ENCODE results near the gene CD81.
"Not testable (repeated sequence)": the region's sequence is repeated elsewhere in the genome, so short reads cannot be mapped to it uniquely, and the experiment has no call there.

The CD81 gene

GRCh38 chr11:2357651-2358050 lies 19.5 kb upstream of the CD81 start:
- DNase-seq (ENCODE audit: low read depth) = not testable (repeated sequence)

- DNase-seq (ENCODE audit: low read depth) = no peak
Measured at GRCh38 chr11:2358754-2359442, 18.2 kb upstream of the CD81 start.

GRCh38 chr11:2359557-2359956 lies 17.6 kb upstream of the CD81 start:
- DNase-seq (ENCODE audit: low read depth) = no peak

GRCh38 chr11:2360081-2360642 lies 16.9 kb upstream of the CD81 start:
- no peak for DNase-seq (ENCODE audit: low read depth)

- no peak for DNase-seq (ENCODE audit: low read depth)
Measured at GRCh38 chr11:2361565-2361964, 15.5 kb upstream of the CD81 start.

GRCh38 chr11:2362414-2362813 lies 14.7 kb upstream of the CD81 start:
- DNase-seq (ENCODE audit: low read depth) = no peak

GRCh38 chr11:2363130-2363529 lies 14.0 kb upstream of the CD81 start:
- no peak for DNase-seq (ENCODE audit: low read depth)

GRCh38 chr11:2363577-2364370 lies 13.3 kb upstream of the CD81 start:
- DNase-seq (ENCODE audit: low read depth) = no peak

- not testable (repeated sequence) for DNase-seq (ENCODE audit: low read depth)
Measured at GRCh38 chr11:2364386-2364785, 12.7 kb upstream of the CD81 start.

GRCh38 chr11:2365571-2366210 lies 11.4 kb upstream of the CD81 start:
- no peak for DNase-seq (ENCODE audit: low read depth)

- DNase-seq (ENCODE audit: low read depth) = no peak
Measured at GRCh38 chr11:2366276-2366675, 10.8 kb upstream of the CD81 start.

GRCh38 chr11:2366733-2367132 lies 10.4 kb upstream of the CD81 start:
- no peak for DNase-seq (ENCODE audit: low read depth)

- no peak for DNase-seq (ENCODE audit: low read depth)
Measured at GRCh38 chr11:2367266-2368160, 9.6 kb upstream of the CD81 start.

- DNase-seq (ENCODE audit: low read depth) = no peak
Measured at GRCh38 chr11:2368178-2368850, 8.8 kb upstream of the CD81 start.

- DNase-seq (ENCODE audit: low read depth) = no peak
Measured at GRCh38 chr11:2368851-2369180, 8.3 kb upstream of the CD81 start.

GRCh38 chr11:2369320-2369719 lies 7.8 kb upstream of the CD81 start:
- no peak for DNase-seq (ENCODE audit: low read depth)

GRCh38 chr11:2369896-2370295 lies 7.2 kb upstream of the CD81 start:
- DNase-seq (ENCODE audit: low read depth) = no peak

GRCh38 chr11:2374456-2375201 lies 2.5 kb upstream of the CD81 start:
- DNase-seq (ENCODE audit: low read depth) = no peak

- no peak for DNase-seq (ENCODE audit: low read depth)
Measured at GRCh38 chr11:2375341-2375853, 1.7 kb upstream of the CD81 start.

GRCh38 chr11:2375964-2376551 lies 1.1 kb upstream of the CD81 start:
- no peak for DNase-seq (ENCODE audit: low read depth)

Data from stromal cell of bone marrow (primary cell).